ENCODE data around the gene SFTPB. TPM values are rescaled to one million over a fixed set of nuclear protein-coding genes. Genes with fewer than 3 reads are reported as not detected.

SFTPB gene
- total and polyA plus RNA-seq, 2 donors, result 0.09 to 0.89 TPM

GRCh38 chr2:85682378-85682777 lies 14.4 kb upstream of the SFTPB start:
- H3K27ac ChIP-seq (ENCODE audit: low read depth in 1 of 2, low read length in 1 of 2), result no peak overlapping the region
- peaks cover 0 to 13% of the 10 kb centered on the region in 2 donors for H3K4me1 ChIP-seq (ENCODE audit: control insufficient read depth in 2 of 2, insufficient read depth in 2 of 2, low read length in 2 of 2)
- DNase-seq (ENCODE audit: low read depth in 6 of 9, low spot score in 9 of 9), result no peak
- H3K36me3 ChIP-seq (ENCODE audit: control insufficient read depth in 2 of 2, insufficient read depth in 2 of 2, low read length in 1 of 2), result no peaks in the 10 kb centered on the region
- WGBS, result 98% methylated on average over 5 of the region's 5 CpGs
- peaks cover 0 to 2% of the 10 kb centered on the region in 2 donors for H3K27me3 ChIP-seq (ENCODE audit: control insufficient read depth in 2 of 2, insufficient read depth in 1 of 2, low read length in 1 of 2)
- H3K9me3 ChIP-seq (ENCODE audit: control insufficient read depth in 2 of 2, insufficient read depth in 1 of 2, low read length in 1 of 2), result no peaks in the 10 kb centered on the region
- H3K4me3 ChIP-seq (ENCODE audit: low read length in 2 of 2), result no peak overlapping the region

GRCh38 chr2:85681776-85682175 lies 13.8 kb upstream of the SFTPB start:
- Histone ChIP-seq H3K9me3 (ENCODE audit: control insufficient read depth in 2 of 2, insufficient read depth in 1 of 2, low read length in 1 of 2) (no peaks in the 10 kb centered on the region), H3K27ac (ENCODE audit: low read depth in 1 of 2, low read length in 1 of 2) (no peak overlapping the region), H3K36me3 (ENCODE audit: control insufficient read depth in 2 of 2, insufficient read depth in 2 of 2, low read length in 1 of 2) (no peaks in the 10 kb centered on the region), H3K4me3 (ENCODE audit: low read length in 2 of 2) (no peak overlapping the region), H3K4me1 (ENCODE audit: control insufficient read depth in 2 of 2, insufficient read depth in 2 of 2, low read length in 2 of 2) (peaks cover 0 to 13% of the 10 kb centered on the region in 2 donors), H3K27me3 (ENCODE audit: control insufficient read depth in 2 of 2, insufficient read depth in 1 of 2, low read length in 1 of 2) (peaks cover 0 to 2% of the 10 kb centered on the region in 2 donors)
- DNase-seq (ENCODE audit: low read depth in 6 of 9, low spot score in 9 of 9), result no peak
- 100% methylated on average over 1 of the region's 1 CpG for WGBS

- 89% methylated on average over 5 of the region's 5 CpGs for WGBS
- H3K9me3 ChIP-seq (ENCODE audit: control insufficient read depth in 2 of 2, insufficient read depth in 1 of 2, low read length in 1 of 2), result no peaks in the 10 kb centered on the region
- no peaks in the 10 kb centered on the region for H3K36me3 ChIP-seq (ENCODE audit: control insufficient read depth in 2 of 2, insufficient read depth in 2 of 2, low read length in 1 of 2)
- no peak overlapping the region for H3K27ac ChIP-seq (ENCODE audit: low read depth in 1 of 2, low read length in 1 of 2)
- peaks cover 0 to 13% of the 10 kb centered on the region in 2 donors for H3K4me1 ChIP-seq (ENCODE audit: control insufficient read depth in 2 of 2, insufficient read depth in 2 of 2, low read length in 2 of 2)
- DNase-seq (ENCODE audit: low read depth in 6 of 9, low spot score in 9 of 9), result no peak
- H3K4me3 ChIP-seq (ENCODE audit: low read length in 2 of 2), result no peak overlapping the region
- H3K27me3 ChIP-seq (ENCODE audit: control insufficient read depth in 2 of 2, insufficient read depth in 1 of 2, low read length in 1 of 2), result peaks cover 0 to 2% of the 10 kb centered on the region in 2 donors
These were observed 13.4 kb upstream of the SFTPB start for GRCh38 chr2:85681372-85681763.

GRCh38 chr2:85680707-85681371 lies 12.8 kb upstream of the SFTPB start:
- no peak overlapping the region for H3K4me3 ChIP-seq (ENCODE audit: low read length in 2 of 2)
- peaks cover 0 to 2% of the 10 kb centered on the region in 2 donors for H3K27me3 ChIP-seq (ENCODE audit: control insufficient read depth in 2 of 2, insufficient read depth in 1 of 2, low read length in 1 of 2)
- no peak overlapping the region for H3K27ac ChIP-seq (ENCODE audit: low read depth in 1 of 2, low read length in 1 of 2)
- H3K36me3 ChIP-seq (ENCODE audit: control insufficient read depth in 2 of 2, insufficient read depth in 2 of 2, low read length in 1 of 2), result no peaks in the 10 kb centered on the region
- H3K9me3 ChIP-seq (ENCODE audit: control insufficient read depth in 2 of 2, insufficient read depth in 1 of 2, low read length in 1 of 2), result no peaks in the 10 kb centered on the region
- no peak for DNase-seq (ENCODE audit: low read depth in 6 of 9, low spot score in 9 of 9)
- peaks cover 0 to 13% of the 10 kb centered on the region in 2 donors for H3K4me1 ChIP-seq (ENCODE audit: control insufficient read depth in 2 of 2, insufficient read depth in 2 of 2, low read length in 2 of 2)
- WGBS, result 93% methylated on average over 2 of the region's 2 CpGs

GRCh38 chr2:85678794-85679672 lies 11.0 kb upstream of the SFTPB start:
- Histone ChIP-seq H3K27ac (ENCODE audit: low read depth in 1 of 2, low read length in 1 of 2) (no peak overlapping the region), H3K9me3 (ENCODE audit: control insufficient read depth in 2 of 2, insufficient read depth in 1 of 2, low read length in 1 of 2) (no peaks in the 10 kb centered on the region), H3K36me3 (ENCODE audit: control insufficient read depth in 2 of 2, insufficient read depth in 2 of 2, low read length in 1 of 2) (no peaks in the 10 kb centered on the region), H3K27me3 (ENCODE audit: control insufficient read depth in 2 of 2, insufficient read depth in 1 of 2, low read length in 1 of 2) (peaks cover 0 to 2% of the 10 kb centered on the region in 2 donors), H3K4me3 (ENCODE audit: low read length in 2 of 2) (no peak overlapping the region), H3K4me1 (ENCODE audit: control insufficient read depth in 2 of 2, insufficient read depth in 2 of 2, low read length in 2 of 2) (peaks cover 0 to 13% of the 10 kb centered on the region in 2 donors)
- 25% methylated on average over 25 of the region's 25 CpGs for WGBS
- DNase-seq (ENCODE audit: low read depth in 6 of 9, low spot score in 9 of 9), result peak in 8 of 9 donors; percentile 29 to 74 (median 52)

- 88% methylated on average over 3 of the region's 3 CpGs for WGBS
- DNase-seq (ENCODE audit: low read depth in 6 of 9, low spot score in 9 of 9), result no peak
- no peak overlapping the region for H3K27ac ChIP-seq (ENCODE audit: low read depth in 1 of 2, low read length in 1 of 2)
These were observed 10.4 kb upstream of the SFTPB start for GRCh38 chr2:85678377-85678776.

GRCh38 chr2:85675866-85676548 lies 8.0 kb upstream of the SFTPB start:
- no peak overlapping the region for H3K27ac ChIP-seq (ENCODE audit: low read depth in 1 of 2, low read length in 1 of 2)
- no peaks in the 10 kb centered on the region for H3K36me3 ChIP-seq (ENCODE audit: control insufficient read depth in 2 of 2, insufficient read depth in 2 of 2, low read length in 1 of 2)
- H3K4me1 ChIP-seq (ENCODE audit: control insufficient read depth in 2 of 2, insufficient read depth in 2 of 2, low read length in 2 of 2), result peaks cover 0 to 13% of the 10 kb centered on the region in 2 donors
- WGBS, result 97% methylated on average over 6 of the region's 6 CpGs
- H3K4me3 ChIP-seq (ENCODE audit: low read length in 2 of 2), result no peak overlapping the region
- no peaks in the 10 kb centered on the region for H3K9me3 ChIP-seq (ENCODE audit: control insufficient read depth in 2 of 2, insufficient read depth in 1 of 2, low read length in 1 of 2)
- DNase-seq (ENCODE audit: low read depth in 6 of 9, low spot score in 9 of 9), result no peak
- H3K27me3 ChIP-seq (ENCODE audit: control insufficient read depth in 2 of 2, insufficient read depth in 1 of 2, low read length in 1 of 2), result peaks cover 0 to 2% of the 10 kb centered on the region in 2 donors

More at GRCh38 chr2:85678377-85678776, 10.4 kb upstream of the SFTPB start:
- Histone ChIP-seq H3K27me3 (ENCODE audit: control insufficient read depth in 2 of 2, insufficient read depth in 1 of 2, low read length in 1 of 2) (peaks cover 0 to 2% of the 10 kb centered on the region in 2 donors), H3K4me3 (ENCODE audit: low read length in 2 of 2) (no peak overlapping the region), H3K9me3 (ENCODE audit: control insufficient read depth in 2 of 2, insufficient read depth in 1 of 2, low read length in 1 of 2) (no peaks in the 10 kb centered on the region), H3K4me1 (ENCODE audit: control insufficient read depth in 2 of 2, insufficient read depth in 2 of 2, low read length in 2 of 2) (peaks cover 0 to 13% of the 10 kb centered on the region in 2 donors), H3K36me3 (ENCODE audit: control insufficient read depth in 2 of 2, insufficient read depth in 2 of 2, low read length in 1 of 2) (no peaks in the 10 kb centered on the region)

- Histone ChIP-seq H3K4me1 (ENCODE audit: control insufficient read depth in 2 of 2, insufficient read depth in 2 of 2, low read length in 2 of 2) (peaks cover 0 to 13% of the 10 kb centered on the region in 2 donors), H3K4me3 (ENCODE audit: low read length in 2 of 2) (no peak overlapping the region), H3K9me3 (ENCODE audit: control insufficient read depth in 2 of 2, insufficient read depth in 1 of 2, low read length in 1 of 2) (no peaks in the 10 kb centered on the region), H3K27ac (ENCODE audit: low read depth in 1 of 2, low read length in 1 of 2) (no peak overlapping the region), H3K27me3 (ENCODE audit: control insufficient read depth in 2 of 2, insufficient read depth in 1 of 2, low read length in 1 of 2) (no peaks in the 10 kb centered on the region), H3K36me3 (ENCODE audit: control insufficient read depth in 2 of 2, insufficient read depth in 2 of 2, low read length in 1 of 2) (no peaks in the 10 kb centered on the region)
- WGBS, result 96% methylated on average over 6 of the region's 6 CpGs
- no peak for DNase-seq (ENCODE audit: low read depth in 6 of 9, low spot score in 9 of 9)
These were observed 7.4 kb upstream of the SFTPB start for GRCh38 chr2:85675427-85675826.

All from thymus (tissue), 11 donors.